Uterus (tissue), 4 donors: ENCODE data around the gene PRKCE. TPM values are rescaled to one million over a fixed set of nuclear protein-coding genes. Genes with fewer than 3 reads are reported as not detected.

Experiments used
- DNase-seq, 2 donors: peaks; one replicate each; pipeline ENCODE4 v3.0.0-alpha.2; 2019 to 2020
- H3K27ac ChIP-seq, 2 donors: fragments of 200-600 bp; sonication (generic); 1 replicate in 1 of 2; 2 replicates in 1 of 2; pipeline ENCODE4 v1.5.1; 2016 to 2018
- H3K27me3 ChIP-seq, 2 donors: fragments of 200-600 bp; sonication (generic); one replicate each; pipeline ENCODE4 v1.5.1; 2018 to 2019; ENCODE audit warnings: control low read depth in 1 of 2
- H3K36me3 ChIP-seq, 2 donors: fragments of 200-600 bp; sonication (generic); one replicate each; pipeline ENCODE4 v1.5.1; 2019; ENCODE audit warnings: control low read depth in 1 of 2
- H3K4me1 ChIP-seq, 2 donors: fragments of 200-600 bp; sonication (generic); one replicate each; pipeline ENCODE4 v1.5.1; 2018 to 2019; ENCODE audit warnings: control low read depth in 1 of 2
- H3K4me3 ChIP-seq, 2 donors: fragments of 200-600 bp; sonication (generic); 1 replicate in 1 of 2; 2 replicates in 1 of 2; pipeline ENCODE4 v1.5.1; 2018 to 2019; ENCODE audit warnings: mild to moderate bottlenecking in 1 of 2
- H3K9me3 ChIP-seq, 2 donors: fragments of 200-600 bp; sonication (generic); one replicate each; pipeline ENCODE4 v1.5.1; 2019; ENCODE audit warnings: control low read depth in 1 of 2
- POLR2A ChIP-seq, 2 donors: fragments of 450-650 bp; IDR thresholded peaks; one replicate each; pipeline ENCODE4 v1.6.1; 2016; ENCODE audit warnings: antibody characterized with exemption in 2 of 2, mild to moderate bottlenecking in 1 of 2, moderate library complexity in 1 of 2
- intact Hi-C: fragments of 100-400 bp; cut with DNase I; formaldehyde crosslinking; loops from one replicate; pipeline ENCODE4 v1.15.1; 2023; ENCODE audit warnings: low total_unique reads
- total RNA-seq, 4 donors: library from RNA; depleted of rRNA in 3 of 4; stranded (reverse); fragments of >200 nt in 3 of 4; gene quantifications; one replicate each; pipeline versions ENCODE4 v1.1.0 to v1.2.4, GENCODE V29; 2014 to 2023
- TF ChIP-seq, protein P1 (sequence below), 4 experiments: fragments of 200-600 bp in 2 of 4; fragments of 450-650 bp in 2 of 4; sonication (generic) in 2 of 4; IDR thresholded peaks; one replicate each; pipeline ENCODE4 v1.5.1; 2016 to 2019; ENCODE audit warnings: antibody characterized with exemption in 4 of 4, mild to moderate bottlenecking in 2 of 4, moderate library complexity in 1 of 4
- donor health status: DM: yes; HTN: yes; CAD: no.

The PRKCE gene
- total RNA-seq, 4 donors from 2014 or later = 3.8 to 47.6 (median 14.2) TPM

DNA sequence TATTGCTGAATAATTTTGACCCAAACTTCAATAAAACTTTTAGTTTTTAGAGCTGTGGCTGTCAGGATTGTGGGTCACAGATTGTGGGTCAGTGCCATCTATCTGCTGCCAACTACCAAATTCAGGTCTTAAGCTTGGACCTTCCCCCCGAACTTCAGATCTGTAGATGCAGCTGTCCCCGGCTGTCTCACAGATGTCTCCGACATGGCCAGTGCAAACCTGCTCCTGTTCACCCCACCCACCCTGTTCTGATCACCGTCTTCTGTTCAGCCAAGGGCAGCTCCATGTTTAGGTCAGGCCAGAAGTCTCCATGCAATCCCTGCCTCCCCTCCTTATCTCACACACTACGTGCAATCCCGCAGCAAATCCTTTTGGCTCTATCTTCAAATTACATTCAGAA lies 175.0 kb downstream of the PRKCE start:
- Histone ChIP-seq H3K27me3 (no peaks in the 10 kb centered on the region), H3K4me1 (peaks cover 4 to 16% of the 10 kb centered on the region in 2 donors), H3K4me3 (no peak overlapping the region), H3K36me3 (no peaks in the 10 kb centered on the region), H3K27ac (no peak overlapping the region), H3K9me3 (peaks cover 0 to 4% of the 10 kb centered on the region in 2 donors)
- intact Hi-C loops = no loop called here
- no peak for DNase-seq
- TF ChIP-seq, protein P1, sequence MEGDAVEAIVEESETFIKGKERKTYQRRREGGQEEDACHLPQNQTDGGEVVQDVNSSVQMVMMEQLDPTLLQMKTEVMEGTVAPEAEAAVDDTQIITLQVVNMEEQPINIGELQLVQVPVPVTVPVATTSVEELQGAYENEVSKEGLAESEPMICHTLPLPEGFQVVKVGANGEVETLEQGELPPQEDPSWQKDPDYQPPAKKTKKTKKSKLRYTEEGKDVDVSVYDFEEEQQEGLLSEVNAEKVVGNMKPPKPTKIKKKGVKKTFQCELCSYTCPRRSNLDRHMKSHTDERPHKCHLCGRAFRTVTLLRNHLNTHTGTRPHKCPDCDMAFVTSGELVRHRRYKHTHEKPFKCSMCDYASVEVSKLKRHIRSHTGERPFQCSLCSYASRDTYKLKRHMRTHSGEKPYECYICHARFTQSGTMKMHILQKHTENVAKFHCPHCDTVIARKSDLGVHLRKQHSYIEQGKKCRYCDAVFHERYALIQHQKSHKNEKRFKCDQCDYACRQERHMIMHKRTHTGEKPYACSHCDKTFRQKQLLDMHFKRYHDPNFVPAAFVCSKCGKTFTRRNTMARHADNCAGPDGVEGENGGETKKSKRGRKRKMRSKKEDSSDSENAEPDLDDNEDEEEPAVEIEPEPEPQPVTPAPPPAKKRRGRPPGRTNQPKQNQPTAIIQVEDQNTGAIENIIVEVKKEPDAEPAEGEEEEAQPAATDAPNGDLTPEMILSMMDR (IDR thresholded peaks at IDR 0.05) = no peak
- no peak for TF ChIP-seq POLR2A (IDR thresholded peaks at IDR 0.05)

DNA sequence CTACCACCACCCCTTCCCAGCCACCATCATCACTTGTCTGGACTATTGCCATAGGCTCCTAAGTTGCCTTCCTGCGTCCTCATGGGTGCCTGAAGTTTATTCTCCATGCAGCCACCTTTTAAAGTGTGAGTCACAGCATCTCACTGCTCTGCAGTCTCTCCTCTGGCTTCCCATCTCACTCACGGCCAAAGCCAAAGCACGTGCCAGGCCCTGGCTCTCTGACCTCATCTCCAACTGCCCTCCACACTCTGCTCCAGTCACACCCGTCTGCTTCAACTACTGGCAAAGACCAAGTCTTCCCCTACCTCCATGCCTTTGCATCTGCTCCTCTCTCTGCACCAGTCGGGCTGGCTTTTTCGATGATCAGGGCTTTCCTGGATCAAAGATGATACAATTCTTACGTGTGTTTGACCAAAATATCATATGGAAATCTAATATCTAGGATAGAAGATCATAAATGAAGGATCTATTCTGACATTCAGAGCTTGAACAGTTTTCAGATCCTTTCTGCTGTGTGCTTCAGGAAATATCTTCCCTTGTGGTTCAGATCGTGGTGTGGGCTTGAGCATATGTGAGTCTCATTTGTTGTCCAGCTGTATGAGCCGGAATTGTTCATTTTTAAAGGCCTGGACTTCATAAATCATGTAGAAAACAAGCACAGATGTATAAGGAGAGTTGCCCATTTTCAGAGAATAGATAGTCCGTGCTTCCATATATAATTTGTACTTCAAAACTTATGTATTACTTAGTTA lies 175.6 kb downstream of the PRKCE start:
- intact Hi-C loops = no loop called here
- H3K9me3 ChIP-seq = peaks cover 0 to 4% of the 10 kb centered on the region in 2 donors
- H3K36me3 ChIP-seq = no peaks in the 10 kb centered on the region
- H3K4me3 ChIP-seq = no peak overlapping the region
- H3K4me1 ChIP-seq = peaks cover 4 to 10% of the 10 kb centered on the region in 2 donors
- DNase-seq = peak; percentile 49 to 66
- H3K27me3 ChIP-seq = no peaks in the 10 kb centered on the region
- peak overlapping the region in 1 of 2 donors; percentile 27 for H3K27ac ChIP-seq
- TF ChIP-seq, protein P1 (IDR thresholded peaks at IDR 0.05) = no peak
- TF ChIP-seq POLR2A (IDR thresholded peaks at IDR 0.05) = no peak

DNA sequence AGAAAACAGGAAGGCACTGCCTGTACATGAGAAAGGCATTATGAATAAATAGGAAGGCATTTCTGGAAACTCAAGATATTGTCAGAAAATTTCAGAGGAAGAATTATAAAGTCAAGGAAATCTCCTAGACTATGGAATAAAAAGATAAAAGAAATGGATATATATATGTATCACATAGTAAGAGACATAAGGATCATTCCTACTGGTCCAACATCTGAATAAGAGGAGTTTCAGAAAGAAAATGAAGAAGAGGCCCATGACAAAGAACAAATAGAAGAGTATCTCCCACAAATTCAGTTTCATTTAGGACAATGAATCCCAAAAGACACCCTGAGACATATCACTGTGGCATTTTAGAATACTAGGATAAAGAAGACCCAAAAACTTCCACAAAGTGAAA lies 178.8 kb downstream of the PRKCE start:
- intact Hi-C loops = no loop called here
- H3K27me3 ChIP-seq = no peaks in the 10 kb centered on the region
- no peaks in the 10 kb centered on the region for H3K36me3 ChIP-seq
- no peaks in the 10 kb centered on the region for H3K4me1 ChIP-seq
- DNase-seq = no peak
- peaks cover 0 to 4% of the 10 kb centered on the region in 2 donors for H3K9me3 ChIP-seq
- TF ChIP-seq, protein P1 (IDR thresholded peaks at IDR 0.05) = no peak
- TF ChIP-seq POLR2A (IDR thresholded peaks at IDR 0.05) = no peak
- H3K4me3 ChIP-seq = no peak overlapping the region
- no peak overlapping the region for H3K27ac ChIP-seq

DNA sequence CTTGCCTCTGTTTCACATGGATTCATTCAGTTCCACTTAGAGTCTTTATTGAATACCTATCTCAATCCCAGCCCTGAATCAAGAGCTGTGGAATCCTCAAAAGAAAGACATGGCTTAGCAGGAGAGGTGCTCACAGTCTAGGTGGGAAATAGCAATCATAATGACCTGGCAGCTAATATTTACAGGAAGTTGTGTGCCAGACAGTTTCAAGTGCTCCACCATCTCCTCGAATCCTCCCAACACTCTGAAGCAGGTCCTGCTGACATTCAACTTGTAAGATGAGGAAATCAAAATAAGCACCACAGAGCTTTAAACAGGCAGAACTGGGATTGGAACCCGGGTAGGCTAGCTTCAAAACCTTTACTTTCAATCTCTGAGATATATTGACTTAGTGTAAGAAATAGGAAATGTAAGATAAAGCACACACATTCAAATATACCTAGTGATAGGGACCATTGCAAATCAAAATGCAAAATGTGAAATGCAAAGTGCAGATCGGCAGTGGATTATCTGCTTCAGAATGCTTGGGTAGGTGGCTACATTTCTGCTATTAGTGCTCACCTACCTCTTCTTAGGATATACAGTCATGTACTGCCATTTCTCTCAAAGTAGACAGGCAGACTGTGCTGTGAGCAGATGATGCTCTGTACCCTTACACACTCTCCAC lies 182.0 kb downstream of the PRKCE start:
- no peaks in the 10 kb centered on the region for H3K4me1 ChIP-seq
- H3K4me3 ChIP-seq = no peak overlapping the region
- H3K27me3 ChIP-seq = no peaks in the 10 kb centered on the region
- H3K27ac ChIP-seq = no peak overlapping the region
- peaks cover 0 to 4% of the 10 kb centered on the region in 2 donors for H3K9me3 ChIP-seq
- H3K36me3 ChIP-seq = no peaks in the 10 kb centered on the region
- TF ChIP-seq POLR2A (IDR thresholded peaks at IDR 0.05) = no peak
- intact Hi-C loops = no loop called here
- no peak for DNase-seq

DNA sequence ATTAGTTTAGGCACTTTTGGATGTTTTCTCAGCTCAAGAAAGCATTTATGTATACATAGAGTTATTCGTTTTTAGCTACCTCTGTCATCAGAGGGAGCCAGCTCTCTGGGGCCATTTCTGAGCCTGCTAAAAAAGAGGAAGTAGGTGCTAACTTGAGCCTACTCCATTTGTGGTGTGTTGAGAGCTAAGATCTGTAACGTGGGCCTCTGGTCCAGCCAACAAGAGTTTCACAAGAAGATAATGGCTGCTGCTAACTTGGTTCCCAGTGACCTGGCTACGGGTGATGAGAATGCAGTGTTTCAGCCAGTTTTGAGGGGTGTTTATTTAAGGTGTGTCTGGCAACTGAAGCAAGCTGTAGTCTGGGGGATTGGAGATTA lies 182.5 kb downstream of the PRKCE start:
- Histone ChIP-seq H3K4me3 (no peak overlapping the region), H3K27ac (no peak overlapping the region), H3K36me3 (no peaks in the 10 kb centered on the region), H3K27me3 (no peaks in the 10 kb centered on the region), H3K9me3 (peaks cover 0 to 4% of the 10 kb centered on the region in 2 donors), H3K4me1 (no peaks in the 10 kb centered on the region)
- no peak for TF ChIP-seq POLR2A (IDR thresholded peaks at IDR 0.05)
- TF ChIP-seq, protein P1 (IDR thresholded peaks at IDR 0.05) = no peak
- intact Hi-C loops = no loop called here
- DNase-seq = no peak
